Measurements from ENCODE around the gene USP20. TPM values are rescaled to one million over a fixed set of nuclear protein-coding genes. Genes with fewer than 3 reads are reported as not detected.

Gene USP20
- total RNA-seq, 1 donor from 2014 or later, result 41.2 TPM

- no peak for DNase-seq (ENCODE audit: low spot score, unreplicated experiment)
- TF ChIP-seq, protein P1, sequence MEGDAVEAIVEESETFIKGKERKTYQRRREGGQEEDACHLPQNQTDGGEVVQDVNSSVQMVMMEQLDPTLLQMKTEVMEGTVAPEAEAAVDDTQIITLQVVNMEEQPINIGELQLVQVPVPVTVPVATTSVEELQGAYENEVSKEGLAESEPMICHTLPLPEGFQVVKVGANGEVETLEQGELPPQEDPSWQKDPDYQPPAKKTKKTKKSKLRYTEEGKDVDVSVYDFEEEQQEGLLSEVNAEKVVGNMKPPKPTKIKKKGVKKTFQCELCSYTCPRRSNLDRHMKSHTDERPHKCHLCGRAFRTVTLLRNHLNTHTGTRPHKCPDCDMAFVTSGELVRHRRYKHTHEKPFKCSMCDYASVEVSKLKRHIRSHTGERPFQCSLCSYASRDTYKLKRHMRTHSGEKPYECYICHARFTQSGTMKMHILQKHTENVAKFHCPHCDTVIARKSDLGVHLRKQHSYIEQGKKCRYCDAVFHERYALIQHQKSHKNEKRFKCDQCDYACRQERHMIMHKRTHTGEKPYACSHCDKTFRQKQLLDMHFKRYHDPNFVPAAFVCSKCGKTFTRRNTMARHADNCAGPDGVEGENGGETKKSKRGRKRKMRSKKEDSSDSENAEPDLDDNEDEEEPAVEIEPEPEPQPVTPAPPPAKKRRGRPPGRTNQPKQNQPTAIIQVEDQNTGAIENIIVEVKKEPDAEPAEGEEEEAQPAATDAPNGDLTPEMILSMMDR (IDR thresholded peaks at IDR 0.05; ENCODE audit: unreplicated experiment), result no peak
- Mint-ChIP-seq H3K4me1 (ENCODE audit: low read depth) (no peaks in the 10 kb centered on the region), H3K9me3 (ENCODE audit: low read depth) (no peaks in the 10 kb centered on the region), H3K27me3 (no peaks in the 10 kb centered on the region), H3K4me3 (ENCODE audit: low read depth) (no peak overlapping the region), H3K27ac (no peak overlapping the region), H3K36me3 (ENCODE audit: insufficient read depth) (peaks cover 15% of the 10 kb centered on the region)
Measured at GRCh38 chr9:129861447-129861827, 26.2 kb downstream of the USP20 start.

GRCh38 chr9:129863059-129863690, 27.9 kb downstream of the USP20 start:
- Mint-ChIP-seq H3K27me3 (no peaks in the 10 kb centered on the region), H3K4me1 (ENCODE audit: low read depth) (no peaks in the 10 kb centered on the region), H3K36me3 (ENCODE audit: insufficient read depth) (peaks cover 12% of the 10 kb centered on the region), H3K27ac (no peak overlapping the region), H3K4me3 (ENCODE audit: low read depth) (no peak overlapping the region), H3K9me3 (ENCODE audit: low read depth) (no peaks in the 10 kb centered on the region)
- TF ChIP-seq, protein P1 (IDR thresholded peaks at IDR 0.05; ENCODE audit: unreplicated experiment), result no peak
- no peak for DNase-seq (ENCODE audit: low spot score, unreplicated experiment)

- no peak overlapping the region for H3K4me3 Mint-ChIP-seq (ENCODE audit: low read depth)
- DNase-seq (ENCODE audit: low spot score, unreplicated experiment), result no peak
- no peaks in the 10 kb centered on the region for H3K9me3 Mint-ChIP-seq (ENCODE audit: low read depth)
- TF ChIP-seq, protein P1 (IDR thresholded peaks at IDR 0.05; ENCODE audit: unreplicated experiment), result no peak
- no peaks in the 10 kb centered on the region for H3K27me3 Mint-ChIP-seq
- peaks cover 12% of the 10 kb centered on the region for H3K36me3 Mint-ChIP-seq (ENCODE audit: insufficient read depth)
- H3K4me1 Mint-ChIP-seq (ENCODE audit: low read depth), result no peaks in the 10 kb centered on the region
- H3K27ac Mint-ChIP-seq, result no peak overlapping the region
Measured at GRCh38 chr9:129864991-129865647, 29.9 kb downstream of the USP20 start.

DNA sequence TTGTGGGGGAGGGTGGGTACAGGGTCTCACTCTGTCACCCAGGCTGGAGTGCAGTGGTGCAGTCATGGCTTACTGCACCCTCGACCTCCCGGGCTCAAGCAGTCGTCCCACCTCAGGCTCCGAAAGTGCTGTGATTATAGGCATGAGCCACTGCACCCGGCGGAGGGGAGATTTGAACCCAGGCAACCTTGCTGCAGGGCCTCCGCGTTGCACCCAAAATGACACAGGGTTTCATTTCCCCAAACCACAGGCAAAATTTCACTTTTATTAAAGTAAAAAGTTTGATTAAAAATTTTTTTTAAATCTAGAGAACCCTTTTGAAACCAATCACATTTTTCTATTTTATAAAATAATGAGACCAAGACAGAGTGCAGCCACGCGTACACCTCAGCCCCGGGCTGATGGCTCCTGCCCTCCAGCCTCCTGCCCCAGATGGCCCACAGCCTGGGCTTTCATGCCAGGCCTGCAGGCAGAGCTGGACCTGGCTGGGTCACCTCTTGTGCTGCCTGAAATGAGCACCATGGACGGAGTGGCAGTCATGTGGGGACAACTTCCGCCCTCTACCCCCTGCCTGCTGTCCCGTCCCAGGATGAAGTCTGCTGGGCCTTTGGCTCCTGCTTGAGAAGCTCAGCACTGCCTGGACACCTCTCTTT, 30.5 kb downstream of the USP20 start:
- no peaks in the 10 kb centered on the region for H3K4me1 Mint-ChIP-seq (ENCODE audit: low read depth)
- H3K27me3 Mint-ChIP-seq, result no peaks in the 10 kb centered on the region
- no peak overlapping the region for H3K27ac Mint-ChIP-seq
- DNase-seq (ENCODE audit: low spot score, unreplicated experiment), result no peak
- H3K4me3 Mint-ChIP-seq (ENCODE audit: low read depth), result no peak overlapping the region
- TF ChIP-seq, protein P1 (IDR thresholded peaks at IDR 0.05; ENCODE audit: unreplicated experiment), result no peak
- no peaks in the 10 kb centered on the region for H3K9me3 Mint-ChIP-seq (ENCODE audit: low read depth)
- H3K36me3 Mint-ChIP-seq (ENCODE audit: insufficient read depth), result peaks cover 14% of the 10 kb centered on the region

DNA sequence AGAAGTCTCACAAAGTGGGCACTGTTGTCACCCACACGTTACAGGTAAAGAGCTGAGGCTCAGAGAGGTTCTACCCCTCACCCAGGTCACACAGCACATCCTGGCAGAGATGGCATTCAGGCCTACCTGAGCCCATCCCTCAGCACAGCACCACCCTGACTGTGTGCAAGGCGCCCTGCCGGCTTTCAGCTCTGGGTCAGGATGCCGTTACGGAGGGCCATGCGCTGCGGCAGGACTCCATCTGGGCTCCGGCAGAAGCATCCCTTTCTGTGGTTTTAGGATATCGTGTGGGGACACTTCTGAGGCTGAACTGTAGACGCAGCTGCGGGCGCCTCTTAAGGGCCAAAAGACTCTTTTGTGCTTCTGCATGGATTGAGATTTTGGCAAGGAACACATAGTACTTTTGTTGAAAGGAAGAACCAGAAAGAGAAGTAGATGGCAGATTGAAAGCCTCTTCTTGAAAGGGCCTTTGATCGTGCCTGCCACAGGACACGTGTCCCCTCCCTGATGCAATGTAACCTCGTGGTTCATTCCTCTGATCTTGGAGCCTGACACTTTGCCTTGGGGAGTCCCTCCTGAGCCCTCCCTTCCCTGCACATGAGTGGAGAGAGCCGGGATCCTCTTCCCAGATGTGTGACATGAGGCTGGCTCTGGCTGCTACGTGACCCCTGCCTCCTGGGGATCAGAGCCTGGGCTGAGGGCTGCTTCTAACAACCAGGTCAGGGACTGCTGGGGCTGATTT, 31.3 kb downstream of the USP20 start:
- Mint-ChIP-seq H3K27me3 (no peaks in the 10 kb centered on the region), H3K9me3 (ENCODE audit: low read depth) (no peaks in the 10 kb centered on the region), H3K27ac (no peak overlapping the region), H3K36me3 (ENCODE audit: insufficient read depth) (peaks cover 20% of the 10 kb centered on the region), H3K4me1 (ENCODE audit: low read depth) (no peaks in the 10 kb centered on the region), H3K4me3 (ENCODE audit: low read depth) (no peak overlapping the region)
- TF ChIP-seq, protein P1 (IDR thresholded peaks at IDR 0.05; ENCODE audit: unreplicated experiment), result no peak
- no peak for DNase-seq (ENCODE audit: low spot score, unreplicated experiment)

Data from progenitor cell of endocrine pancreas (in vitro differentiated cells).